Esophagus squamous epithelium (tissue), 5 donors: ENCODE measurements around the gene TNNT3. TPM values are rescaled to one million over a fixed set of nuclear protein-coding genes. Genes with fewer than 3 reads are reported as not detected.

ENCODE experiments used
- DNase-seq: peaks from one replicate; lab custom pipeline; 2025; lab: John Stamatoyannopoulos, UW
- H3K27ac ChIP-seq, 4 donors: fragments of 200-600 bp; sonication (generic); one replicate each; pipeline ENCODE4 v1.5.1; 2016 to 2019; ENCODE audit warnings: mild to moderate bottlenecking in 1 of 4
- H3K27me3 ChIP-seq, 4 donors: fragments of 200-600 bp; sonication (generic); 1 replicate in 3 of 4; 2 replicates in 1 of 4; pipeline versions ENCODE4 v1.5.1 to v1.6.0; 2017 to 2021; ENCODE audit warnings: antibody characterized with exemption in 1 of 4
- H3K36me3 ChIP-seq, 3 donors: fragments of 200-600 bp; sonication (generic); one replicate each; pipeline ENCODE4 v1.5.1; 2016 to 2019
- H3K4me1 ChIP-seq, 3 donors: fragments of 200-600 bp; sonication (generic); one replicate each; pipeline ENCODE4 v1.5.1; 2017 to 2019
- H3K4me3 ChIP-seq, 4 donors: fragments of 200-600 bp; sonication (generic); 1 replicate in 3 of 4; 2 replicates in 1 of 4; pipeline ENCODE4 v1.5.1; 2016 to 2019; ENCODE audit warnings: mild to moderate bottlenecking in 2 of 4, moderate library complexity in 1 of 4
- H3K9me3 ChIP-seq, 3 donors: fragments of 200-600 bp; sonication (generic); one replicate each; pipeline ENCODE4 v1.5.1; 2016 to 2019
- CTCF ChIP-seq, 6 experiments: fragments of 450-650 bp in 4 of 6; fragments of 200-600 bp in 2 of 6; sonication (generic) in 2 of 6; IDR thresholded peaks; one replicate each; pipeline ENCODE4 v1.5.1; 2016 to 2019; ENCODE audit warnings: antibody characterized with exemption in 6 of 6, mild to moderate bottlenecking in 4 of 6, moderate library complexity in 4 of 6
- POLR2A ChIP-seq, 4 donors: fragments of 450-650 bp; IDR thresholded peaks; one replicate each; pipeline ENCODE4 v1.6.1; 2017; ENCODE audit warnings: antibody characterized with exemption in 4 of 4, mild to moderate bottlenecking in 4 of 4, moderate library complexity in 3 of 4
- WGBS, 2 donors: methylation state at CpG; one replicate each; pipeline ENCODE4 v1.1.5; 2018; 5-methylcytosine and 5-hydroxymethylcytosine counted together
- intact Hi-C: fragments of 100-400 bp; cut with DNase I; formaldehyde crosslinking; loops from one replicate; pipeline ENCODE4 v1.15.0; 2022
- total RNA-seq, 4 donors: library from RNA; depleted of rRNA; stranded (reverse); fragments of >200 nt; gene quantifications; one replicate each; pipeline ENCODE4 v1.1.0, GENCODE V29; 2016
- donor health status: DM: yes; HTN: yes; CAD: no.

TNNT3 gene
- total RNA-seq, 4 donors from 2014 or later, result 0.76 to 3.1 (median 1.6) TPM; not detected in 1

GRCh38 chr11:1916132-1916985, 3.1 kb upstream of the TNNT3 start:
- Histone ChIP-seq H3K9me3 (no peaks in the 10 kb centered on the region), H3K27ac (no peak overlapping the region), H3K4me1 (peaks cover 4 to 33% (median 15%) of the 10 kb centered on the region in 3 donors), H3K36me3 (no peaks in the 10 kb centered on the region), H3K27me3 (peaks cover 0 to 14% (median 0%) of the 10 kb centered on the region in 4 donors), H3K4me3 (no peak overlapping the region)
- 58 to 68% methylated on average over 5 to 10 of the region's 14 CpGs for WGBS, 2 donors
- intact Hi-C loops, result loop anchor here (1.0 kb wide), 1 partner anchor 23 kb away; no protein-coding TSS in a partner anchor
- TF ChIP-seq POLR2A (IDR thresholded peaks at IDR 0.05) (no peak), CTCF (IDR thresholded peaks at IDR 0.05) (no peak)
- DNase-seq, result no peak

- Histone ChIP-seq H3K4me1 (peaks cover 6 to 40% (median 18%) of the 10 kb centered on the region in 3 donors), H3K4me3 (no peak overlapping the region), H3K27me3 (peaks cover 0 to 14% (median 0%) of the 10 kb centered on the region in 4 donors), H3K36me3 (no peaks in the 10 kb centered on the region), H3K9me3 (no peaks in the 10 kb centered on the region), H3K27ac (peak overlapping the region in 1 of 4 donors; percentile 1)
- DNase-seq, result no peak
- intact Hi-C loops, result loop anchor here (1.0 kb wide), 1 partner anchor 24 kb away; no protein-coding TSS in a partner anchor
- TF ChIP-seq POLR2A (IDR thresholded peaks at IDR 0.05) (no peak), CTCF (IDR thresholded peaks at IDR 0.05) (no peak)
- whole genome bisulfite sequencing, 2 donors, result 40 to 67% methylated on average over 1 to 3 of the region's 8 CpGs
Measured at GRCh38 chr11:1916986-1917522, 2.4 kb upstream of the TNNT3 start.

- Histone ChIP-seq H3K9me3 (no peaks in the 10 kb centered on the region), H3K27ac (peak overlapping the region in 1 of 4 donors; percentile 1), H3K36me3 (no peaks in the 10 kb centered on the region), H3K27me3 (peaks cover 0 to 19% (median 0%) of the 10 kb centered on the region in 4 donors), H3K4me3 (no peak overlapping the region), H3K4me1 (peaks cover 9 to 47% (median 18%) of the 10 kb centered on the region in 3 donors)
- intact Hi-C loops, result no loop called here
- TF ChIP-seq POLR2A (IDR thresholded peaks at IDR 0.05), result no peak
- peak; percentile 22 to 63 (median 42) for TF ChIP-seq CTCF (IDR thresholded peaks at IDR 0.05)
- 78% methylated on average over 17 of the region's 34 CpGs; no CpG with 5 or more reads in 1 of the 2 donors for WGBS, 2 donors
- no peak for DNase-seq
Measured at GRCh38 chr11:1917523-1918435, 1.7 kb upstream of the TNNT3 start.

GRCh38 chr11:1918436-1919315, 827 bp upstream of the TNNT3 start:
- no peaks in the 10 kb centered on the region for H3K36me3 ChIP-seq
- H3K27me3 ChIP-seq, result peaks cover 0 to 19% (median 0%) of the 10 kb centered on the region in 4 donors
- intact Hi-C loops, result no loop called here
- H3K27ac ChIP-seq, result no peak overlapping the region
- no peak overlapping the region for H3K4me3 ChIP-seq
- no peaks in the 10 kb centered on the region for H3K9me3 ChIP-seq
- TF ChIP-seq CTCF (IDR thresholded peaks at IDR 0.05) (no peak), POLR2A (IDR thresholded peaks at IDR 0.05) (no peak)
- DNase-seq, result no peak
- H3K4me1 ChIP-seq, result peaks cover 9 to 56% (median 18%) of the 10 kb centered on the region in 3 donors
- WGBS, 2 donors, result 62 to 69% methylated on average over 5 of the region's 29 CpGs
